PFSK-1 (cell line): ENCODE measurements around the gene FER.

Source experiments
- FOXP2 ChIP-seq: optimal IDR thresholded peaks from 2 replicates; pipeline ENCODE3; 2011; ENCODE audit warnings: borderline replicate concordance, control low read depth, inconsistent platforms; ENCODE audit not compliant: insufficient read depth; ENCODE audit errors: extremely low read length, extremely low read depth
- POLR2AphosphoS5 ChIP-seq: IDR thresholded peaks from 2 replicates; pipeline ENCODE4 v1.6.1; 2012; ENCODE audit warnings: low read depth, mild to moderate bottlenecking, control low read depth, low read length, moderate library complexity
- SIN3A ChIP-seq: IDR thresholded peaks from 2 replicates; pipeline ENCODE4 v1.6.1; 2012; ENCODE audit warnings: mild to moderate bottlenecking, low read length, moderate library complexity, borderline replicate concordance; ENCODE audit not compliant: insufficient read depth
- TAF1 ChIP-seq: IDR thresholded peaks from 2 replicates; pipeline ENCODE4 v1.6.1; 2012; ENCODE audit warnings: low read length, control low read depth, borderline replicate concordance; ENCODE audit not compliant: insufficient read depth
- TF ChIP-seq, protein P1 (sequence below), 2 experiments: IDR thresholded peaks; 2 replicates each; pipeline versions ENCODE4 v1.6.1 to v1.8.0; 2011 to 2012; ENCODE audit warnings: low read depth in 2 of 2, low read length in 2 of 2, control low read depth in 1 of 2, inconsistent platforms in 1 of 2, mild to moderate bottlenecking in 1 of 2, moderate library complexity in 1 of 2; ENCODE audit not compliant: insufficient read depth in 1 of 2

- TF ChIP-seq, protein P1, sequence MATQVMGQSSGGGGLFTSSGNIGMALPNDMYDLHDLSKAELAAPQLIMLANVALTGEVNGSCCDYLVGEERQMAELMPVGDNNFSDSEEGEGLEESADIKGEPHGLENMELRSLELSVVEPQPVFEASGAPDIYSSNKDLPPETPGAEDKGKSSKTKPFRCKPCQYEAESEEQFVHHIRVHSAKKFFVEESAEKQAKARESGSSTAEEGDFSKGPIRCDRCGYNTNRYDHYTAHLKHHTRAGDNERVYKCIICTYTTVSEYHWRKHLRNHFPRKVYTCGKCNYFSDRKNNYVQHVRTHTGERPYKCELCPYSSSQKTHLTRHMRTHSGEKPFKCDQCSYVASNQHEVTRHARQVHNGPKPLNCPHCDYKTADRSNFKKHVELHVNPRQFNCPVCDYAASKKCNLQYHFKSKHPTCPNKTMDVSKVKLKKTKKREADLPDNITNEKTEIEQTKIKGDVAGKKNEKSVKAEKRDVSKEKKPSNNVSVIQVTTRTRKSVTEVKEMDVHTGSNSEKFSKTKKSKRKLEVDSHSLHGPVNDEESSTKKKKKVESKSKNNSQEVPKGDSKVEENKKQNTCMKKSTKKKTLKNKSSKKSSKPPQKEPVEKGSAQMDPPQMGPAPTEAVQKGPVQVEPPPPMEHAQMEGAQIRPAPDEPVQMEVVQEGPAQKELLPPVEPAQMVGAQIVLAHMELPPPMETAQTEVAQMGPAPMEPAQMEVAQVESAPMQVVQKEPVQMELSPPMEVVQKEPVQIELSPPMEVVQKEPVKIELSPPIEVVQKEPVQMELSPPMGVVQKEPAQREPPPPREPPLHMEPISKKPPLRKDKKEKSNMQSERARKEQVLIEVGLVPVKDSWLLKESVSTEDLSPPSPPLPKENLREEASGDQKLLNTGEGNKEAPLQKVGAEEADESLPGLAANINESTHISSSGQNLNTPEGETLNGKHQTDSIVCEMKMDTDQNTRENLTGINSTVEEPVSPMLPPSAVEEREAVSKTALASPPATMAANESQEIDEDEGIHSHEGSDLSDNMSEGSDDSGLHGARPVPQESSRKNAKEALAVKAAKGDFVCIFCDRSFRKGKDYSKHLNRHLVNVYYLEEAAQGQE (IDR thresholded peaks at IDR 0.05; ENCODE audit: insufficient read depth in 1 of 2, low read depth in 2 of 2, low read length in 2 of 2) = no peak
- TF ChIP-seq POLR2AphosphoS5 = no peak; the same call in 1 of the 2 replicates
- no peak for TF ChIP-seq TAF1
- TF ChIP-seq FOXP2 = no peak
- no peak; the same call in 1 of the 2 replicates for TF ChIP-seq SIN3A
These were observed at the start of gene FER for GRCh38 chr5:108747774-108748400.
